Posterior cingulate gyrus (tissue), 11 donors: ENCODE data around the gene SAP30BP.

ENCODE experiments used
- DNase-seq, 10 donors: peaks; one replicate each; pipeline versions ENCODE4 v3.0.0 to v3.0.0-alpha.2; 2020 to 2021; ENCODE audit warnings: mixed read lengths in 3 of 10
- intact Hi-C: fragments of 100-400 bp; cut with DNase I; formaldehyde crosslinking; loops from one replicate; pipeline ENCODE4 v1.15.1; 2023

Gene SAP30BP

GRCh38 chr17:75704963-75705875 lies 38.1 kb downstream of the SAP30BP start:
- intact Hi-C loops: no loop called here
- peak in 2 of 10 donors; percentile 40 to 80 for DNase-seq

GRCh38 chr17:75706042-75706728 lies 39.0 kb downstream of the SAP30BP start:
- intact Hi-C loops: no loop called here
- peak in 1 of 10 donors; percentile 73 for DNase-seq

- DNase-seq: peak in 1 of 10 donors; percentile 77
- intact Hi-C loops: no loop called here
Observed at GRCh38 chr17:75707079-75707571, 40.0 kb downstream of the SAP30BP start.

GRCh38 chr17:75712446-75712845 lies 45.3 kb downstream of the SAP30BP start:
- DNase-seq: no peak
- intact Hi-C loops: no loop called here

- DNase-seq: no peak
- intact Hi-C loops: no loop called here
Observed at GRCh38 chr17:75719732-75720131, 52.6 kb downstream of the SAP30BP start.

GRCh38 chr17:75720656-75721462 lies 53.7 kb downstream of the SAP30BP start, which contains the start of gene ITGB4:
Gene ITGB4 (plus strand): TSS chr17:75721459. CDS start chr17:75724704, 3,245 bp downstream.
- intact Hi-C loops: no loop called here
- peak in 9 of 10 donors; percentile 13 to 91 (median 53) for DNase-seq

GRCh38 chr17:75721463-75722011 lies 54.4 kb downstream of the SAP30BP start:
- DNase-seq: no peak
- intact Hi-C loops: no loop called here

GRCh38 chr17:75722076-75722475 lies 54.9 kb downstream of the SAP30BP start:
- intact Hi-C loops: no loop called here
- DNase-seq: no peak

- no peak for DNase-seq
- intact Hi-C loops: no loop called here
Observed at GRCh38 chr17:75722542-75723095, 55.5 kb downstream of the SAP30BP start.

GRCh38 chr17:75723171-75723930 lies 56.2 kb downstream of the SAP30BP start:
- intact Hi-C loops: no loop called here
- DNase-seq: no peak

GRCh38 chr17:75724016-75725003 lies 57.2 kb downstream of the SAP30BP start:
- intact Hi-C loops: no loop called here
- no peak for DNase-seq

GRCh38 chr17:75725504-75725903 lies 58.4 kb downstream of the SAP30BP start:
- intact Hi-C loops: no loop called here
- no peak for DNase-seq

- DNase-seq: no peak
- intact Hi-C loops: no loop called here
Observed at GRCh38 chr17:75727391-75727790, 60.3 kb downstream of the SAP30BP start.

GRCh38 chr17:75729351-75729750 lies 62.2 kb downstream of the SAP30BP start:
- intact Hi-C loops: no loop called here
- DNase-seq: no peak

- intact Hi-C loops: no loop called here
- no peak for DNase-seq
Observed at GRCh38 chr17:75730065-75730464, 62.9 kb downstream of the SAP30BP start.

GRCh38 chr17:75731086-75731715 lies 64.1 kb downstream of the SAP30BP start:
- DNase-seq: peak in 1 of 10 donors; percentile 68
- intact Hi-C loops: no loop called here

- peak in 1 of 10 donors; percentile 74 for DNase-seq
- intact Hi-C loops: no loop called here
Observed at GRCh38 chr17:75731716-75732498, 64.8 kb downstream of the SAP30BP start.
